NCI-H1436 treated with DMSO at 0.1 percent for 48 hours (cell line): ENCODE results near the gene CPNE4.
"Not testable (repeated sequence)": the region's sequence is repeated elsewhere in the genome, so short reads cannot be mapped to it uniquely, and the experiment has no call there.

Experiments
- DNase-seq: peaks from one replicate; lab custom pipeline; 2025; lab: John Stamatoyannopoulos, UW

CPNE4 gene

GRCh38 chr3:132016061-132017041 lies 18.5 kb downstream of the CPNE4 start:
- DNase-seq: no peak

- DNase-seq: no peak
These were observed 20.7 kb downstream of the CPNE4 start for GRCh38 chr3:132014105-132014504.

DNA sequence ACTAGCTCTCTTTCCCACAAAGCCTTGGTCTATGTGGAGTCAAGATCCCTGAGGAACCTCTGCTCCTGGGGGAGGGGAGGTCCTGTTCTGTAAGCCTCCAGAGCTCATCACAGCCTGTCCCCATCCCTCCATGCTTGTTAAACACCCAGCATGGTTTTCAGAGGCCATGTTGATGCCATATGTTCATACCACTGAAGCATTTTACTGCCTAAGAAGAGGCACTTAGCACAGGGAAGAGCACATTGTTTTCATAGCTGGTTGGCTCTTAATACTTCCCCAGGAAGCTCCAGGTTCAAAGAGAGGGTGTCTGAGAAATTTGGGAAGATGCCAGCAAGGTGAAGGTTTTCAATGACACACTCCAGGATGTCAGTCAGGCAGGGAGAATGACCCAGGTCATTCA lies 25.6 kb downstream of the CPNE4 start:
- peak; percentile 36 for DNase-seq

DNA sequence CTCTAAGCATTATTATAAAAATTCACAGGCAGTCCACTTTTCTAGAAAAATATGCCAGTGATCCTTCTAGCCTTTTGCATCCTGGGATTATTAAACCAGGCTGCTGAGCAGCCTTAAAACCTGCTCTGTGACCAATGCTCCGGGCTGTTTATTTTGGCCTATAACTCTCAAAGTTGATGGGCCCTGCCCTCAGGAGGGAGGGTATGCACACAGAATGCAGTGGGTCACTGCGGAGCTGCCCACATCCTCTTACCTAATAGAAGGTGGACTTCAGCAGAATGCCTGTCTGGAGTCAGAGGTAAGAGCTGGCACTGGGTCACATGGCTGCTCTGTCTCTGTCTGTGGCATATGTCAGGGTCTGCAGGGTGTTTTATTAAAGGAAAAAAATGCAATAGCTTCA lies 26.0 kb downstream of the CPNE4 start:
- DNase-seq: no peak

DNA sequence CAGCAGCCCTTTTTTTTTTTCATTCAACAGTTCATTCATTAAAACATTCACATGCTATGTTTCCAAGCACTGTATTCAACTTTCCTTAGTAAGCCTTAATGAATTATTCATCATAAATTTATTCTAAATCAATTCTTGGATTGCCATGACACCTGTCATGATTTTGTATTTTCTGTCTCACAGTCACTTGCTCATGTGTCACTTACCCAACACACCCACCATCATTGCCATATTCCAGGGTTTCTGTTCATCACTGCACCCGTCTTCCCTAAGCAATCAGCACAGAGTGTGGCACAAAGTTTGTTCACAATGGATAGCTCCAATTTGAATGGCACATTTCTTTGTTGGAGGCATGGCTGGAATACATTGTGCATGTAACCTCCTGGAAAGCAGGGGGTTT lies 27.2 kb downstream of the CPNE4 start:
- no peak for DNase-seq

- DNase-seq: no peak
These were observed 28.1 kb downstream of the CPNE4 start for GRCh38 chr3:132006605-132007204.

GRCh38 chr3:132004571-132004970 lies 30.2 kb downstream of the CPNE4 start:
- no peak for DNase-seq

GRCh38 chr3:132003685-132004084 lies 31.1 kb downstream of the CPNE4 start:
- no peak for DNase-seq

GRCh38 chr3:132001999-132002398 lies 32.8 kb downstream of the CPNE4 start:
- no peak for DNase-seq

DNA sequence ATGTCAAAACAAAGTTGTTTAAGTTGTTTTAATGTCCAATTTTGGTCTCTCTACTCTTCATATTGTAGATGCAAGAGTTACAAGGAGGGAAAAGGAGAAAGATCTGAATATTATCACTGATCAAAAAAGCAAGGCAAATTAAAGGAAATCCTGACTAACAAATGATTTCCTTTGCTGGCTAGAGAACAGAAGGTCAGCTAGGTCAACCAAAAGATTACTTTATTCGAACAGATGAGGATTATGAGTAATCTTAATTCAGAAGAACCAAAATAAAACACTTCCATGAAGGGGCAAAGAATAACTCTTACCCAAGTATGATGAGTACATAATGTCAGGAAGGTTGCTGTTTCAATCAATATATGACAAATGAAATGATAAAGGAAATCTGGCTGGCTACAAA lies 33.8 kb downstream of the CPNE4 start:
- DNase-seq: no peak

DNA sequence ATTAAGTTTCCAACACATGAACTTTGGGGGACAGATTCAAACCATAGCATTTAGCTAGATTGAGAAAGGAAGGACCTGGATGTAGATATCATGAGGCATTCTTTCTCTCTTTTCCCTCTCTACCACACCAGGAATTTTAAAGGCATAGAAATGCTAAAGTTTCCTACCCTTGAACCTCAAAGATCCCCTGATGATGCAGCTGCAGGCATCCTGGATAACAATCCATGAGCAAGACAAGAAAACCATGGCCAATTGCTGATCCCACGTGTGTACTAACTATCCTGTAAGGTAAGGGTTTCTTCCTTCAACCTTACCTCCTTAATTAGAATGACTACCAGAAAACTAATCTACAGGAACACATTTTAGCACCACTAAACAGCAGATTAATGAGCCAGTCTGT lies 36.8 kb downstream of the CPNE4 start:
- DNase-seq: no peak

- DNase-seq: no peak
These were observed 38.9 kb downstream of the CPNE4 start for GRCh38 chr3:131995891-131996290.

DNA sequence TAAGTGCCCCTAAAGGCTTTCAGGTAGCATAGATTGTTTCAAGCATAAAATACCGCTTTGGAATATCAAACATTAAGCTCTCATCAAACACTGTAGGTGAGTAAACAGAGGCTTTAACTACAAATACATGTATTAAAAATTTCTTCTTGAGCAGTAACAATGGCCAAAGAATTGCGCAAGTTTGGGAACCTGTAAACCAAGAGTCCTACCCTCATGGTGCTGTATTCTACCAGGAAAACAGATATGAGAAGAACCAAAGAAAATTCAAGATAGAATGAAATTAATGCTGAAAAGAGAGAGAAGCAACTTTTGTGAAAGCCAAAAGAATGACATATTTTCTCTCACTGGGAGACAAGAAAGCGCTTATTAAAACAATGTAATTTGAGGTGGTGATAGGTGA lies 45.5 kb downstream of the CPNE4 start:
- no peak for DNase-seq

DNA sequence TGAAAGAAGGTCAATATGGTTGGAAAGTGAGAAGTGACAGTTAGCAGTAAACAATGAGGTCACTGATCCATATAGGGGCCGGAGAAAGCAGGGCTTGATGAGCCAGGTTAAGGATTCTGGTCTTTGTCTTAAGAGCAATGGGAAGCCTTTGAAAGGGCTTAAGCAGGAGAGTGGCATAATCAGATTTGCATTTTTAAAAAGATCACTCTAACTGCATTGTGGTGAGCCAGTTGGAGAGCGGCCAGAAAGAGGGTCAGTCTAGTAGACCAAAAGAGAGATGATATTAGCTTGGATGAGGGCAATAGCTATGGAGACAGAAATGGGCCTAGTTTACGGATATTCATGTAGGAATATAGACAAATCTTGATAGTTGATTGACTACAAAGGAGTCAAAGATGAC lies 46.6 kb downstream of the CPNE4 start:
- no peak for DNase-seq

GRCh38 chr3:131983689-131984088 lies 51.1 kb downstream of the CPNE4 start:
- DNase-seq: no peak

DNA sequence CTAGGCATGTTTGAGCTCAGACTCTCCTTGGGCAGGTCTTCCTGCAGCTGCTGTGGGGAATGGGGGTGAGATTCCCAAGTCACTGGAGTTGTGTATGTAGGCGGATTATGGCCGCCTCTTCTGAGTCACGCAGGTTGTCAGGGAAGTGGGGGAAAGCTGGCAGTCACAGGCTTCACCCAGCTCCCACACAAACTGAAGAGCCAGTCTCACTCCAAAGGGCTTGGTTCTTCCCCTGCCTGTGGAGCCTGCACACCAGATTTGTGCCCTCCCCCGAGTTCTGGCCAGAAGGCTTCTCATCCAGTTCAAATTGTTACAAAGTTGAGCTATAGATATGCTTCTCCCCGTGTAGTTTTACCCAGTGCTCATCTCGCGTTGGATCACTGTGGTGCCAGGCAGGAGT lies 53.5 kb downstream of the CPNE4 start:
- no peak for DNase-seq

DNA sequence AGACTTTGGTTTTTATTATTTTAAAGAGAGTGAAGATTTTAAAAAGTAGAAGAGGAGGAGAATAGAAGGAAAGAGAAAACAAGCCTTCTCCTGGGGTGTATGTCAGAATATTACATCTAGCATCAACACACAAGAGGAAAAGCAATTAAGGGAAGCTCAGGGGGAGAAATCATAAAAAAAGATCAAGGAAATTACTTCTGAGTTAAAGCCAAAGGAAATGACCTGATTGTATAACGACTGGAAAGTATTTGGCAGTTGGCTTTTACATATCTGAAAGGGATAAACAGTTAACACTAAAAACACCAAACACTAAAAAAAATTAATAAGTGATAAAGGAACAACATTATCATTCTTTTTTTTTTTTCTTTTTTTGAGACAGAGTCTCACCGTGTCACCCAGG lies 58.4 kb downstream of the CPNE4 start:
- no peak for DNase-seq

- no peak for DNase-seq
These were observed 59.8 kb downstream of the CPNE4 start for GRCh38 chr3:131975047-131975446.

- no peak for DNase-seq
These were observed 61.1 kb downstream of the CPNE4 start for GRCh38 chr3:131973731-131974130.

GRCh38 chr3:131972550-131972949 lies 62.3 kb downstream of the CPNE4 start:
- no peak for DNase-seq

GRCh38 chr3:131972091-131972490 lies 62.7 kb downstream of the CPNE4 start:
- DNase-seq: no peak

GRCh38 chr3:131963442-131963841 lies 71.4 kb downstream of the CPNE4 start:
- DNase-seq: not testable (repeated sequence)

- no peak for DNase-seq
These were observed 71.8 kb downstream of the CPNE4 start for GRCh38 chr3:131962982-131963381.

- no peak for DNase-seq
These were observed 74.5 kb downstream of the CPNE4 start for GRCh38 chr3:131960324-131960723.
